Heart right ventricle (tissue), 16 donors: ENCODE measurements around the gene DERA. TPM values are rescaled to one million over a fixed set of nuclear protein-coding genes. Genes with fewer than 3 reads are reported as not detected.

Experiments used
- ATAC-seq, 8 donors: fragments of 200-7000 bp; cut with Tn5 transposase; one replicate each; pipeline ENCODE4 v1.9.1; 2020; ENCODE audit warnings: mild to moderate bottlenecking in 8 of 8, moderate library complexity in 8 of 8, moderate number of reproducible peaks in 1 of 8
- DNase-seq, 2 donors: peaks; one replicate each; pipeline ENCODE4 v3.0.0-alpha.2; 2020
- H3K27ac ChIP-seq, 10 donors: fragments of 200-600 bp; sonication (generic) in 2 of 10; one replicate each; pipeline versions ENCODE4 v1.5.0 to v1.8.0; 2020 to 2022; ENCODE audit warnings: mild to moderate bottlenecking in 3 of 10
- H3K27me3 ChIP-seq, 7 donors: fragments of 200-600 bp; one replicate each; pipeline ENCODE4 v1.8.0; 2021 to 2022; ENCODE audit warnings: mild to moderate bottlenecking in 2 of 7
- H3K36me3 ChIP-seq, 9 donors: fragments of 200-600 bp; sonication (generic) in 1 of 9; one replicate each; pipeline versions ENCODE4 v1.5.0 to v1.8.0; 2020 to 2022; ENCODE audit warnings: mild to moderate bottlenecking in 2 of 9
- H3K4me1 ChIP-seq, 9 donors: fragments of 200-600 bp; sonication (generic) in 1 of 9; one replicate each; pipeline versions ENCODE4 v1.5.0 to v1.8.0; 2020 to 2022; ENCODE audit warnings: mild to moderate bottlenecking in 4 of 9
- H3K4me3 ChIP-seq, 10 donors: fragments of 200-600 bp; sonication (generic) in 2 of 10; one replicate each; pipeline versions ENCODE4 v1.5.0 to v1.8.0; 2020 to 2022; ENCODE audit warnings: mild to moderate bottlenecking in 7 of 10, moderate library complexity in 2 of 10
- H3K9me3 ChIP-seq, 11 donors: fragments of 200-600 bp in 10 of 11; sonication (generic) in 2 of 11; one replicate each; pipeline versions ENCODE4 v1.5.0 to v1.8.0; 2013 to 2022; ENCODE audit warnings: mild to moderate bottlenecking in 2 of 11, control low read depth in 1 of 11, moderate library complexity in 1 of 11
- WGBS, 2 donors: extraction: QIAGEN DNeasy Blood & Tissue Kit; methylation state at CpG; one replicate each; pipeline ENCODE4 v1.1.7; 2013; ENCODE audit warnings: inconsistent platforms in 1 of 2; 5-methylcytosine and 5-hydroxymethylcytosine counted together
- intact Hi-C, 10 donors: fragments of 100-400 bp; cut with DNase I; formaldehyde crosslinking; loops; one replicate each; pipeline versions ENCODE4 v1.11.1 to v1.14.2; 2022
- polyA plus RNA-seq, 2 donors: library from polyadenylated mRNA; stranded (reverse); fragments of 200-250 nt; gene quantifications; one replicate each; pipeline ENCODE4 v1.2.3, GENCODE V29; 2013
- total RNA-seq, 10 donors: library from RNA; stranded (reverse); fragmentation: NEBNext Ultra II Directional in 3 of 10; extraction: Animal tissue kit (Norgen Biotek cat#: 25700) in 3 of 10; gene quantifications; one replicate each; pipeline versions ENCODE4 v1.2.1 to v1.2.4, GENCODE V29; 2021 to 2023
- TF ChIP-seq, protein P1 (sequence below), 9 donors: fragments of 200-600 bp; sonication (generic) in 2 of 9; IDR thresholded peaks; one replicate each; pipeline versions ENCODE4 v1.5.0 to v1.8.0; 2021 to 2022; ENCODE audit warnings: antibody characterized with exemption in 9 of 9, mild to moderate bottlenecking in 5 of 9, moderate library complexity in 1 of 9
- donor health status: Arrhythmogenic right ventricular cardiomyopathy.
- donor health status: ischemic (EF 13 %, LVEDD 7.1; RV severe dilation, severe dysfunction).
- donor health status: healthy with polysubstance abuse.
- donor health status: DM: no; HTN: yes; CAD: no.
- donor health status: DM: no; HTN: no; CAD: no.
- donor health status: ischemic (EF 25% LVEDD 6.9; RV normal size, moderate dysfunction).
- donor health status: ischemic (EF 25% LVEDD 5.7; RV mildly dilated, moderate dysfunction).
- donor health status: healthy.
- donor health status: DM: yes; HTN: yes; CAD: no.
- donor health status: Ischemic cardiomyopathy.
- donor health status: ischemic (EF 35%, LVEDD 5.7; RV mildly dilated, moderate dysfunction).
- donor health status: nonischemic (EF 11% LVEDD 7.7; RV severe dilation, severe dysfunction).
- donor health status: DM: yes; HTN: yes; CAD: no.
- donor health status: PGD.
- donor health status: ischemic (EF 29% LVEDD 5.4; RV normal size, mild dysfunction).
- donor health status: nonischemic (EF 23%, LVEDD 6.1; RV moderate dilation, normal function).

Gene DERA
- total and polyA plus RNA-seq, 12 donors, result 14.6 to 23.8 (median 19.2) TPM

DNA sequence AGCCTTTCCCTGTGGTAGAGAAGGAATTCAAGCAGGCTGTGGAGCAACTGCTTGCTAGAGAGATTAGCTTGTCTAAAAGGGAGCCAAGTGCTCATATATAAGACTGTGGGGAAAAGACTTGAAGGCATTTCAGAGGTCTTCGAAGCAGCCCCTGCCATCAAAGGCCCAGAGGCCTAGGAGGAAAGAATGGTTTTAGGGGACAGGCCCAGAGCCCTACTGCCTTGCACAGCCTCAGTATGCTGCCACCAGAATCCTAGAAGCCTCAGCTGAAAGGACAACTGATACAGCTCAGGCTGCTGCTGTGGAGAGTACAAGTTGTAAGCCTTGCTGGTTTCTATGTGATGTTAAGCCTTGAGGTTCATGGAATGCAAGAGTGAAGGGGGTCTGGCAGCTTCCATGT, 109.9 kb downstream of the DERA start:
- H3K27me3 ChIP-seq, result no peaks in the 10 kb centered on the region
- TF ChIP-seq, protein P1, sequence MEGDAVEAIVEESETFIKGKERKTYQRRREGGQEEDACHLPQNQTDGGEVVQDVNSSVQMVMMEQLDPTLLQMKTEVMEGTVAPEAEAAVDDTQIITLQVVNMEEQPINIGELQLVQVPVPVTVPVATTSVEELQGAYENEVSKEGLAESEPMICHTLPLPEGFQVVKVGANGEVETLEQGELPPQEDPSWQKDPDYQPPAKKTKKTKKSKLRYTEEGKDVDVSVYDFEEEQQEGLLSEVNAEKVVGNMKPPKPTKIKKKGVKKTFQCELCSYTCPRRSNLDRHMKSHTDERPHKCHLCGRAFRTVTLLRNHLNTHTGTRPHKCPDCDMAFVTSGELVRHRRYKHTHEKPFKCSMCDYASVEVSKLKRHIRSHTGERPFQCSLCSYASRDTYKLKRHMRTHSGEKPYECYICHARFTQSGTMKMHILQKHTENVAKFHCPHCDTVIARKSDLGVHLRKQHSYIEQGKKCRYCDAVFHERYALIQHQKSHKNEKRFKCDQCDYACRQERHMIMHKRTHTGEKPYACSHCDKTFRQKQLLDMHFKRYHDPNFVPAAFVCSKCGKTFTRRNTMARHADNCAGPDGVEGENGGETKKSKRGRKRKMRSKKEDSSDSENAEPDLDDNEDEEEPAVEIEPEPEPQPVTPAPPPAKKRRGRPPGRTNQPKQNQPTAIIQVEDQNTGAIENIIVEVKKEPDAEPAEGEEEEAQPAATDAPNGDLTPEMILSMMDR (IDR thresholded peaks at IDR 0.05), result no peak
- H3K9me3 ChIP-seq, result peaks cover 0 to 11% (median 4%) of the 10 kb centered on the region in 11 donors
- no peak overlapping the region for H3K4me3 ChIP-seq
- DNase-seq (no peak), ATAC-seq (no peak)
- H3K27ac ChIP-seq, result no peak overlapping the region
- intact Hi-C loops, result no loop called here
- H3K36me3 ChIP-seq, result peaks cover 0 to 10% (median 0%) of the 10 kb centered on the region in 9 donors
- H3K4me1 ChIP-seq, result peaks cover 0 to 5% (median 0%) of the 10 kb centered on the region in 9 donors
- WGBS, 2 donors, result 100% methylated on average over 1 of the region's 1 CpG

DNA sequence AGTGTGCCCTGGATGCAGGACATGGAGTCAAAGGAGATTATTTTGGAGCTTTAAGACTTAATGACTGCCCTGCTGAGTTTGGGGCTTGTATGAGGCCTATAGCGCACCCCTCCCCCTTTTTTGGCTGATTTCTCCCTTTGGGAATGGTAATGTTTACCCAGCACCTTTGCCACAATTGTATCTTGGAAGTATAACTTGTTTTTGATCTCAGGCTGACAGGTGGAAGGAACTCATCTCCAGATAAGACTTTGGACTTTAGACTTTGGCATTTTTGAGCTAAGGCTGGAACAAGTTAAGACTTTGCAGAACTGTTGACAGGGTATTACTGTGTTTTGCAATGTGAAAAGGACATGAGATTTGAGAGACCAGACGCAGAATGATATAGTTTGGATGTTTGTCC, 110.5 kb downstream of the DERA start:
- intact Hi-C loops, result no loop called here
- no peak overlapping the region for H3K27ac ChIP-seq

DNA sequence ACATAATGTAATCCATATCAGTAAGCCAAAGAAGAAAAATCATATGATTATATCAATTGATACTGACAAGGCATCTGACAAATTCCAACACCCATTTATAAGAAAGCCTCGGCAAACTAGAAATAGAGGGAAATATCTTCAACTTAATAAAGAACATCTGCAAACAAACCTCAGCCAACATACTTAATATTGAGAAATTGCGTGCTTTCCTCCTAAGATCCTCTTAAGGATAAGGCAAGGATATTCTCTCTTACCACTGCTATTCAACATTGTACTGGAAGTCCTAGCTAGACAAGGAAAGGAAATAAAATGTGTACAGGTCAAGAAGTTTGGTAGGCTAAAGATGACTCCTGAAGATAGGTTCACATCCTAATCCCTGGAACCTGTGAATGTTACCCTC, 115.9 kb downstream of the DERA start:
- DNase-seq (no peak), ATAC-seq (no peak)
- Histone ChIP-seq H3K4me1 (no peaks in the 10 kb centered on the region), H3K4me3 (no peak overlapping the region), H3K27me3 (no peaks in the 10 kb centered on the region), H3K9me3 (peaks cover 0 to 6% (median 0%) of the 10 kb centered on the region in 11 donors), H3K36me3 (peaks cover 0 to 8% (median 0%) of the 10 kb centered on the region in 9 donors), H3K27ac (no peak overlapping the region)
- intact Hi-C loops, result no loop called here
- 86 to 91% methylated on average over 2 of the region's 2 CpGs for WGBS, 2 donors
- TF ChIP-seq, protein P1 (IDR thresholded peaks at IDR 0.05), result no peak

More for the DNA sequence above, 110.5 kb downstream of the DERA start:
- DNase-seq (no peak), ATAC-seq (no peak)
- peaks cover 0 to 5% (median 0%) of the 10 kb centered on the region in 9 donors for H3K4me1 ChIP-seq
- no peaks in the 10 kb centered on the region for H3K27me3 ChIP-seq
- no peak overlapping the region for H3K4me3 ChIP-seq
- TF ChIP-seq, protein P1 (IDR thresholded peaks at IDR 0.05), result no peak
- 90 to 92% methylated on average over 2 of the region's 2 CpGs for WGBS, 2 donors
- H3K36me3 ChIP-seq, result peaks cover 0 to 10% (median 0%) of the 10 kb centered on the region in 9 donors
- peaks cover 0 to 11% (median 4%) of the 10 kb centered on the region in 11 donors for H3K9me3 ChIP-seq

DNA sequence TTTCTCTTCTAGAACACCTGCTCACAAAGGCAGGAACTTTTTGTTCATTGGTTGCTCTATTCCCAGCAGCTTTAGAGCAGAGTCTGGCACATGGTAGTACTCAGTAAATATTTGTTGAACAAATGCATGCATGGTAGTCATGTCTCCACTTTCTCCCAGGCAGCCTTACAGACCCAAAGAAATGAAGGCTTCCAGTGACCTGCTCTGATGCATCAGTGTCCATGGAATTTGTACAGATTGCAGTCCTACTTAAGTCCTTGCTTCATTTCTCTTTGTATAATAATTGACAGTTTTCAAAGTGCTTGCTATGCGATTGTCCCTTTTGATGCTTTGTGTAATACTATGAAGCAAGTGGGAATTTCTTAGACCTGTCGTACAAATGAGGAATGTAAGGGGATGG, 119.6 kb downstream of the DERA start:
- intact Hi-C loops, result no loop called here
- H3K9me3 ChIP-seq, result no peaks in the 10 kb centered on the region
- no peak for DNase-seq
- ATAC-seq, result no peak
- H3K36me3 ChIP-seq, result peaks cover 0 to 29% (median 0%) of the 10 kb centered on the region in 9 donors
- H3K4me1 ChIP-seq, result no peaks in the 10 kb centered on the region
- TF ChIP-seq, protein P1 (IDR thresholded peaks at IDR 0.05), result no peak
- no peak overlapping the region for H3K27ac ChIP-seq
- no peaks in the 10 kb centered on the region for H3K27me3 ChIP-seq
- WGBS, 2 donors, result 98 to 99% methylated on average over 2 of the region's 2 CpGs
- no peak overlapping the region for H3K4me3 ChIP-seq
